BJ (cell line): ENCODE measurements around the gene SLC10A7. TPM values are rescaled to one million over a fixed set of nuclear protein-coding genes. Genes with fewer than 3 reads are reported as not detected.

ENCODE experiments used
- CTCF ChIA-PET: fragments of 350-600 bp; formaldehyde crosslinking; extraction: SDS; loops from one replicate; lab custom pipeline; 2021; ENCODE audit warnings: antibody characterized with exemption, inconsistent platforms; lab: Yijun Ruan, JAX
- POLR2A ChIA-PET: fragments of 300-600 bp; sonication (Branson Sonifier 250); formaldehyde crosslinking; extraction: SDS; loops from one replicate; lab custom pipeline; 2021; ENCODE audit warnings: antibody characterized with exemption; lab: Charles Lee
- DNase-seq: peaks from one replicate; pipeline ENCODE4 v3.0.0-alpha.2; 2011; ENCODE audit warnings: low read depth
- H3K27me3 ChIP-seq: 2 replicates; pipeline ENCODE4 v1.6.0; 2011; ENCODE audit warnings: low read length; ENCODE audit not compliant: control insufficient read depth, insufficient read depth
- H3K36me3 ChIP-seq: 2 replicates; pipeline ENCODE4 v1.5.1; 2011; ENCODE audit warnings: low read length; ENCODE audit not compliant: control insufficient read depth, insufficient read depth
- H3K4me3 ChIP-seq: 2 replicates; pipeline ENCODE4 v1.5.1; 2011; ENCODE audit warnings: low read depth, mild to moderate bottlenecking, control low read depth, low read length
- polyA plus RNA-seq: library from polyadenylated mRNA; depleted of rRNA; stranded (reverse); fragments of >200 nt; gene quantifications from 2 replicates; pipeline ENCODE4 v1.2.3, GENCODE V29; 2011
- TF ChIP-seq, protein P1 (sequence below): IDR thresholded peaks from 2 replicates; pipeline ENCODE4 v1.5.1; 2011; ENCODE audit warnings: low read depth, mild to moderate bottlenecking, control low read depth, inconsistent platforms, low read length, moderate library complexity; ENCODE audit not compliant: insufficient read depth

Gene SLC10A7
- polyA plus RNA-seq, 1 experiment = 3.9 TPM

DNA sequence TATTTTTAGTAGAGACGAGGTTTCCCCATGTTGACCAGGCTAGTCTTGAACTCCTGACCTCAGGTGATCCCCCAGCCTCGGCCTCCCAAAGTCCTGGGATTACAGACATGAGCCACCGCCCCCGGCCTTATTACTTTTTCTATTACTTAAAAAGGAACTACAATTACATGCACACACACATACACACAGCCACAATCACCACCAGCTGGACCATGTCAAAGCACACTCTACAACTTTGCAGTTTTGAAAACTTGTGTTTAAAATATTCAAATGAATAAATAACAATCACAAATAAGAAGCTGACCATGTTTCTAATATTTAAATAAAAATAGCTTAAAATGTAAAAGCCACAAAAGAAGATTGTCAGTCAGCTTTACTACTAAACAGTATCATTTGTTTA lies 23.4 kb downstream of the SLC10A7 start:
- CTCF ChIA-PET = no interaction called here
- TF ChIP-seq, protein P1, sequence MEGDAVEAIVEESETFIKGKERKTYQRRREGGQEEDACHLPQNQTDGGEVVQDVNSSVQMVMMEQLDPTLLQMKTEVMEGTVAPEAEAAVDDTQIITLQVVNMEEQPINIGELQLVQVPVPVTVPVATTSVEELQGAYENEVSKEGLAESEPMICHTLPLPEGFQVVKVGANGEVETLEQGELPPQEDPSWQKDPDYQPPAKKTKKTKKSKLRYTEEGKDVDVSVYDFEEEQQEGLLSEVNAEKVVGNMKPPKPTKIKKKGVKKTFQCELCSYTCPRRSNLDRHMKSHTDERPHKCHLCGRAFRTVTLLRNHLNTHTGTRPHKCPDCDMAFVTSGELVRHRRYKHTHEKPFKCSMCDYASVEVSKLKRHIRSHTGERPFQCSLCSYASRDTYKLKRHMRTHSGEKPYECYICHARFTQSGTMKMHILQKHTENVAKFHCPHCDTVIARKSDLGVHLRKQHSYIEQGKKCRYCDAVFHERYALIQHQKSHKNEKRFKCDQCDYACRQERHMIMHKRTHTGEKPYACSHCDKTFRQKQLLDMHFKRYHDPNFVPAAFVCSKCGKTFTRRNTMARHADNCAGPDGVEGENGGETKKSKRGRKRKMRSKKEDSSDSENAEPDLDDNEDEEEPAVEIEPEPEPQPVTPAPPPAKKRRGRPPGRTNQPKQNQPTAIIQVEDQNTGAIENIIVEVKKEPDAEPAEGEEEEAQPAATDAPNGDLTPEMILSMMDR = no peak

DNA sequence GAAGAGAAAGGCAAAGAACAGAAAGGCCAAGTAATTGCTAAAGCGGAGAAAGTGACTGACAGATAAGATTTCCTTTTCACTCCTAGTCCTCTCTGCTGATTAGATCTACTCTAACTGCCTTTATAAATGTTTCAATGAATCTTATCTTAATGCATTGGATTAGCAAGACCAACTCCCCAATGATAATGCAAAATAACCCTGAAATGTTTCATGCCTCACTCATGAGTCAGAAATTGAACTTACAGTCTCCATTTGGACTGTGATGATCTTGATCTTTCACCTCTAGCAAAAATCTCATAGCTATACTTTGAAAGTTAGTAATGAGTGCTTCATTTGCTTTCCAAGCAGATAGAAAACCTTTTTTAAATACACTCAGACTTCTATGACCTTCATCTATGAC lies 26.5 kb downstream of the SLC10A7 start:
- H3K36me3 ChIP-seq = no peaks in the 10 kb centered on the region
- DNase-seq = no peak
- H3K4me3 ChIP-seq = no peak overlapping the region
- ChIA-PET POLR2A (no interaction called here), CTCF (interaction anchor here (0.6 kb wide), 1 partner anchor 62 kb away, joined by 3 read pairs; no protein-coding TSS in a partner anchor)
- no peaks in the 10 kb centered on the region for H3K27me3 ChIP-seq
- TF ChIP-seq, protein P1 = no peak

More for the DNA sequence above, 23.4 kb downstream of the SLC10A7 start:
- H3K4me3 ChIP-seq = no peak overlapping the region
- H3K36me3 ChIP-seq = no peaks in the 10 kb centered on the region
- no peaks in the 10 kb centered on the region for H3K27me3 ChIP-seq
- POLR2A ChIA-PET = no interaction called here
- no peak for DNase-seq

GRCh38 chr4:146494143-146494542 lies 27.6 kb downstream of the SLC10A7 start:
- no peak overlapping the region for H3K4me3 ChIP-seq
- no peak for DNase-seq
- ChIA-PET CTCF (interaction anchor here (0.5 to 1.3 kb wide), 3 partner anchors 14 to 229 kb away, joined by 3 to 5 read pairs (median 3); no protein-coding TSS in a partner anchor), POLR2A (no interaction called here)
- H3K27me3 ChIP-seq = no peaks in the 10 kb centered on the region
- no peaks in the 10 kb centered on the region for H3K36me3 ChIP-seq
- TF ChIP-seq, protein P1 = no peak

DNA sequence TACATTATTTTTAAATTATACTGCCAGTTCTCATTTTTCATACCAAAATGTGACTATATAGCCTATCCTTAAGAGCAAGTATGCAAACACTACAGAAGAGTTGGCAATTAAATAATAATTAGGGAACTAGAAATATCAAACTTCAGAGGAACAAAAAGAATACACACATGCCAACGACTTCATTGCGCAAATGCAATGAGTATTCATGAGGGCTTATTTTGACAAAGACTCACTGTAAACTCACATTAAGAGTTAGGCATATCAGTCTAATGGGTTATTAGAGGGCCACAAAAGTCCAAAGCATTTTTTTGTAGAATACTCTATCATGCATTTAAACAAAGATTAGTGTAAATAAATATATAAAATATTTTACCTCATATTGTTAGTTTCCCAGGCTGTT lies 31.6 kb downstream of the SLC10A7 start:
- no peak for DNase-seq
- CTCF ChIA-PET = interaction anchor here (1.3 kb wide), 1 partner anchor 13 kb away, joined by 3 read pairs; no protein-coding TSS in a partner anchor
- TF ChIP-seq, protein P1 = no peak
- no peaks in the 10 kb centered on the region for H3K36me3 ChIP-seq
- H3K27me3 ChIP-seq = no peaks in the 10 kb centered on the region
- H3K4me3 ChIP-seq = no peak overlapping the region
- POLR2A ChIA-PET = no interaction called here

- no peak overlapping the region for H3K4me3 ChIP-seq
- ChIA-PET CTCF (interaction anchor here (1.0 kb wide), 1 partner anchor 13 kb away, joined by 3 read pairs; no protein-coding TSS in a partner anchor), POLR2A (no interaction called here)
- no peaks in the 10 kb centered on the region for H3K36me3 ChIP-seq
- TF ChIP-seq, protein P1 = no peak
- no peak for DNase-seq
- H3K27me3 ChIP-seq = no peaks in the 10 kb centered on the region
Measured at GRCh38 chr4:146488495-146489174, 33.1 kb downstream of the SLC10A7 start.
